Activated T-helper 2 cell treated with anti-CD3 and anti-CD28 coated beads, Interferon-gamma antibody, Interleukin-2, Interleukin-4, amounts not matched to agents 10 μg/mL and 5 μg/mL and 100 μg/mL, durations not matched to agents 14 hours and 24 hours and 36 hours (primary cell): ENCODE data around the gene RNF166. TPM values are rescaled to one million over a fixed set of nuclear protein-coding genes. Genes with fewer than 3 reads are reported as not detected.

Experiments
- DNase-seq: peaks from one replicate; pipeline ENCODE4 v3.0.0; 2021; ENCODE audit warnings: low spot score
- H3K27ac Mint-ChIP-seq: one replicate; pipeline ENCODE4 v1.8.0; 2021; ENCODE audit warnings: mixed read lengths
- H3K27me3 Mint-ChIP-seq: one replicate; pipeline ENCODE4 v1.8.0; 2021; ENCODE audit warnings: low read depth, mixed read lengths
- H3K36me3 Mint-ChIP-seq: one replicate; pipeline ENCODE4 v1.8.0; 2021; ENCODE audit warnings: low read depth, mixed read lengths
- H3K4me1 Mint-ChIP-seq: one replicate; pipeline ENCODE4 v1.8.0; 2021; ENCODE audit warnings: low read depth, mixed read lengths
- H3K4me3 Mint-ChIP-seq: one replicate; pipeline ENCODE4 v1.8.0; 2021; ENCODE audit warnings: low read depth, mild to moderate bottlenecking, moderate library complexity, mixed read lengths
- H3K9me3 Mint-ChIP-seq: one replicate; pipeline ENCODE4 v1.8.0; 2021; ENCODE audit warnings: mixed read lengths
- intact Hi-C: fragments of 100-400 bp; cut with micrococcal nuclease; formaldehyde crosslinking; loops from one replicate; pipeline ENCODE4 v1.15.1; 2023
- total RNA-seq: library from RNA; stranded (reverse); gene quantifications from 2 replicates; pipeline ENCODE4 v1.2.3, GENCODE V29; 2022

RNF166 gene
- total RNA-seq, 1 donor from 2014 or later: 39.9 TPM

DNA sequence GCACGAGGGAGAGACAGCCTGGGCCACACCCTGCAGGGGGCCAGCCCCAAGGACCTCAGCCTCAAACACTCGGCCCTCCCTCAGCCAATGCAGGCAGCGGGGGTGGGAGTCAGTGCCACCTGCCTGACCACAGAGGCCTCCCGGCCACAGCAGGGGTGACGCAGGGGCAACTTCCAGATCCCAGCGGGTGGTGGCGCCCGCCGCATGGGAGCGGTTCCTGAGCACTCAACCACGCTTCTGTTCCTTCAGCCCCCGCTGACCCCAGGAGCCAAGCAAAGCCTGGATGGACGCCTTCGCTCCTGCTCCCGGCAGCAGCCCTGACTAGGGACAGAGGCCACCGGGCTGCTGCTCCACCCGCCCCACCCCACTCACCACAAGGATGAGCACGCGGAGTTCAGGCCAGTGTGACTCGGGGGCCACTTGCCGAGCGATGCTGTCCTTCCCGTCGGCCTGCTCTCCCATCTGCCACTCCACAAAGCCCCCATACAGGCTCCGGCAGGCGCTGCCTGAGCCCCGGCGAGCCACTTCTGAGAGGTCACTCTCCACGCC lies 50.4 kb downstream of the RNF166 start:
- intact Hi-C loops: no loop called here
- Mint-ChIP-seq H3K27me3 (no peaks in the 10 kb centered on the region), H3K9me3 (no peaks in the 10 kb centered on the region), H3K27ac (no peak overlapping the region), H3K36me3 (peaks cover 30% of the 10 kb centered on the region), H3K4me3 (no peak overlapping the region), H3K4me1 (peaks cover 8% of the 10 kb centered on the region)
- no peak for DNase-seq

DNA sequence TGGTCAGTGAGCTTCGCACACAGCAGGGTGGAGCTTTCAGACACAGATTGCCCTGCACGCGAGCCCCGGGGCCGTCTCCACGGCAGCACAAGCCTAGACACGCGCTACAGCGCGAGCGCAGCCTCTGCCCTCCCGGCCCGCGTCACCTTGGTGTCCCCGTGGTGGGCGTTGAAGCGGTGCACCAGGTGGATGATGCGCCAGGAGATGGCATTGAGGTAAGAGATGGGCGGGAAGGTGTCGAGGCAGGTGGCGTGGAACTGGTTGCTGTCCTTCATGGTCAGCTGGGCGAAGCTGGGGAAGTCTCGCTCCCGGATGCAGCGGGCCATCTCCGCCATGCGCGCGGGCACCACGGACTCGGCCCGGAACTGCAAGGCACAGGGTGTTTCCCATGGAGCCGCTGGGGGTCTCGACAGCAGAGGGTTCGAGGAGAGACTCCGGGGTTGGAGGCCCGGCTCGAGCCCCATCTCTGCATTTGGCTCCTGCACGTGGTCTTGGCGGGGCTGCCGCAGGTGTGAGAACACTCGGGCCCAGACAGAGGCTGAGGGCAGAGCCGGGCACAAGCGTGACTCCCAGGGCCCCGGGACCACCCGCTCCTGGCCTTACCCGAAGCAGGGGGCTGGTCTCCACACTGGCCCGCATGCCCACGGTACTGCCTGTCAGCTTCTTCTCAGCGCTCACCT lies 51.0 kb downstream of the RNF166 start:
- intact Hi-C loops: no loop called here
- Mint-ChIP-seq H3K4me1 (peaks cover 8% of the 10 kb centered on the region), H3K27ac (no peak overlapping the region), H3K27me3 (no peaks in the 10 kb centered on the region), H3K9me3 (no peaks in the 10 kb centered on the region), H3K4me3 (no peak overlapping the region), H3K36me3 (peaks cover 31% of the 10 kb centered on the region)
- DNase-seq: no peak

DNA sequence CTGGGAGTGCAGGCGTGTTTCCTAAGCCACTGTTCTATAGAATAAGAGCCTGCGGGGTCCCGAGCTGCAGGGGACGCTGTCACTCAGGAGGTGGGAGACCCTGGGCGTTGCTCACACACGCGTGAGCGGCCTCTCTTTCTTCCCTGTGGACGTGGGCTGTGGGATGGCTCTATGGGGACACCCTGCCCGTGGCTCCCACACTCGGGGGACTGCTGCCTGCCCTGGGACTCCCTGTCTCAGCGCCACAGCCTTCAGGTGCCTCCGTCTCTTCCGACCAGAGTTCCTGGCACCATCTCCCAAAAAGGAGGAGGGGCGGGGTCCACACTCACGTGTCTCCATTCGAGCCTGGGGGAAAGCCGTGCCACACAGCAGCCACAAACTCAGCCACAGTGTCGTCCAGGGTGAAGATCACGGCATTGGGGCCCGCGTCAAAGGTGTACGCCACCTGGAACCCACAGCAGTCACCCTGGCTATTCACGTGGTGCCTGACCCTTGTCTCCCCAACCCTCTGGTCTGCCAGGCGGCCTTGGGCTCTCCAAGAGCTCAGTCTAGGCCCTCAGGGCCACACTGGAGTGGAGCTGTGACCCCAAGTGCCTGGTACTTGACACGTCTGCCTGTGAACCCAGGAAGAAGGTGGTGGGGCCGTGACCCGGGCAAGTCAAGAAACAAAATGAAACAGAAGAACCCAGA lies 51.7 kb downstream of the RNF166 start:
- Mint-ChIP-seq H3K9me3 (no peaks in the 10 kb centered on the region), H3K4me3 (no peak overlapping the region)

DNA sequence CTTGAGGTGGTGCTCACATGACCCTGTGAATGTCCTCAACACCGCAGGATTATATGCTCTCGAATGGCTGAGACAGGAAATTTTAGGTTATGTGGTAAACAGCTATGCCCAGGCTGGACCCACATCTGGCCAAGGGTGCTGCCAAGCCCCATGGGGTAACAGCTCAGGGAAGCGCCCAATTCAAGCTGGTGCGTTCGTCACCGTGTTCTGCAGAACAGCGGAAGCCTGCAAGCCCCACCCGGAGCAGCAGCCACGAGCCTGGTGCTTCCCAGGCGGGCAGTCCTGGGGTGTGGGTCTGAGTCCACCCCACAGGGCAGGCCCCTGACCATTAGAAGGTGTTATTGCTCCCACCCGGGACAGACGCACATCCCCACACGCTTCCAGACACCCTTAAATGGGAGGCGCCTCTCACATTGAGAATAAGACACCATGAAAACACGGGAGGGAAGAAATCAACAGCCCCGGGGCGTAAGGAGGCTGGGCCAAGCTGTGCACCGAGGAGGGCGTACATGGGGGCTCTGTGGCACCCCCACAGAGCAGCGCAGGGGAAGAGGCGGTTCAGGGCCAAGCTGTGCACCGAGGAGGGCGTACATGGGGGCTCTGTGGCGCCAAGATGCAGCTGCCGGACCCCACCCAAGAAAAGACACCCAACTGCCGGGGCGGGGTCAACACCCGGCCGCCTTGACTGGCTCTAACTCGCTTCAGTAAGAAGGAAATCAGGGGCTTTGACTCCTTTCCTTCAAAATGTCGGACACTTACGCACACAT lies 52.4 kb downstream of the RNF166 start:
- H3K36me3 Mint-ChIP-seq: peaks cover 35% of the 10 kb centered on the region
- H3K4me1 Mint-ChIP-seq: peaks cover 12% of the 10 kb centered on the region
- no peak for DNase-seq
- no peak overlapping the region for H3K4me3 Mint-ChIP-seq
- H3K27me3 Mint-ChIP-seq: no peaks in the 10 kb centered on the region
- H3K27ac Mint-ChIP-seq: peak overlapping the region; percentile 6
- H3K9me3 Mint-ChIP-seq: no peaks in the 10 kb centered on the region
- intact Hi-C loops: no loop called here

More for the DNA sequence above, 51.7 kb downstream of the RNF166 start:
- Mint-ChIP-seq H3K36me3 (peaks cover 35% of the 10 kb centered on the region), H3K27ac (no peak overlapping the region), H3K4me1 (peaks cover 7% of the 10 kb centered on the region), H3K27me3 (no peaks in the 10 kb centered on the region)
- intact Hi-C loops: no loop called here
- no peak for DNase-seq

DNA sequence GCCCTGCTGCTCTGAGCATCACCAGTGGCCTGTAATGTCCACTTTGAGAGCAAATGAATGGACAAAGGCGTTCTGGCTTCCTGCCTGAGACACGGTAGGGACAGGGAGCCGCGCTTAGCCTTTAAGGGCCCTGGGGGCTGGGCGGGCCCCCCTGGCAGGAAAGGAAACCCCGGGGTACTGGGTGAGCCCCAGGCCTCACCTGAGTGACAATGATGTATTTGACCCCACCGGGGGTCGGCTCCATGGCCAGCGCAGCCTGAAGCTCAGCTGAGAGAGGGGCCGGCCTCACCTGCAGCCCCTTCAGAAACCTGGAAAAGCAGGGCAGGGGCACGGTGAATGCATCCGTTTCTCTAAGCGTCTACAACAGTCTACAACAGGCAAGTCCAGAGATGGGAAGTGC lies 53.1 kb downstream of the RNF166 start:
- Mint-ChIP-seq H3K4me3 (no peak overlapping the region), H3K27ac (peak overlapping the region; percentile 52)
- intact Hi-C loops: no loop called here

DNA sequence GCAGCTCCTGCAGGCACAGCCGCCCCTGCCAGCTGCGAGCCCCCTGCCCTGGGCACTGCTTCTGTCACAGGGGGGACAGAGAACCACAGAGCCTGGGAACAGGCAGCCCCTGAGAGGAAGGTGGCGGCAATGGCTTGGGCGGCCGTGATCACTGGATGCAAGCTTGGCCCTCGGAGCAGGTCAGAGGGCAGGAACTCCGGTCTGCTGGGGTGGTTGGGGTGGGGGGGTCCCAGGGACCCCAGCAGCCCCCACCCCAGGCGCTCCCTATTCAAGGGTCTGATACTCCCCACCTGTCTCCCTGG lies 53.5 kb downstream of the RNF166 start:
- H3K27me3 Mint-ChIP-seq: no peaks in the 10 kb centered on the region
- no peak for DNase-seq
- peaks cover 31% of the 10 kb centered on the region for H3K36me3 Mint-ChIP-seq
- intact Hi-C loops: no loop called here
- H3K4me1 Mint-ChIP-seq: peaks cover 12% of the 10 kb centered on the region
- H3K27ac Mint-ChIP-seq: peak overlapping the region; percentile 52
- no peak overlapping the region for H3K4me3 Mint-ChIP-seq
- no peaks in the 10 kb centered on the region for H3K9me3 Mint-ChIP-seq

More for the DNA sequence above, 53.1 kb downstream of the RNF166 start:
- Mint-ChIP-seq H3K9me3 (no peaks in the 10 kb centered on the region), H3K27me3 (no peaks in the 10 kb centered on the region), H3K4me1 (peaks cover 12% of the 10 kb centered on the region), H3K36me3 (peaks cover 34% of the 10 kb centered on the region)
- no peak for DNase-seq

DNA sequence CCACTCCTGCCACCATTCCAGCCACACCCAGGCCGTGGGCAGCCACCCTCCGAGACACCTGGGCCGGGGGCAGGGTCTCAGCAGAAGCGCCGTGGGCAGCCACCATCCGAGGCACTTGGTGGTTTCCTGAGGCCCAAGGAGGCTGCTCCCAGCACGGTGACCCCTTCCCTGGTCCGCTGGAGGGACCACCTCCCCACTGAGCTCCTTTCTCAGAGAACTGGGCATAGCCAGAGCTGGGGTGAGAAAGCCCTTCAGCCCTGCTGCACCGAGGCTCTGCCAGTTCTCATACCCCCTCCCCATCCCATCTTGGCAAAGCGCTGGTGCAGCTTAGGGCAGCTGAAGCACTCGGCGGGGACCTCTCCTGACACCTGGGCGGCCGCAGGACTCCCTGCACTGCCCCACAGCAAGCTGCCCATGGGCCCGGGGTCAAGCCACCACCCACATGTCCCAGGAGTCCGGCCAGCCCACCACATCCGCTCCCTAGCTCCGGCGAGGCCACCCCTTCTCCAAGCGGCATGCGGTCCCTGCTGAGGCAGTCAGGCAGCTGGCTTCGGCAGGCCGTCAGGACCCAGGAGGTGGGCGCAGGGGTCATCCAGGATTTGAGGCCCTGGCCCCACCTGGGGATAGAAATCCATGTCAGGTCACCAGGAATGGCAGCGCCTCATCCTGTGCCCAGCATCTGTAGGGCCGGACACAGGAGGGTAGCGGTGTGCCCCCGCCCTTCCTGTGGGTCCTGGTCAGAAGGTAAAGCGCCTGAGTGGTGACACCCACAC lies 54.0 kb downstream of the RNF166 start:
- DNase-seq: no peak
- Mint-ChIP-seq H3K4me3 (no peak overlapping the region), H3K27me3 (no peaks in the 10 kb centered on the region), H3K4me1 (peaks cover 12% of the 10 kb centered on the region), H3K36me3 (peaks cover 31% of the 10 kb centered on the region), H3K27ac (peak overlapping the region; percentile 95), H3K9me3 (no peaks in the 10 kb centered on the region)
- intact Hi-C loops: loop anchor here (1.0 to 2.0 kb wide), 3 partner anchors 11 to 199 kb away; partner anchors contain the start of genes MVD, SNAI3 and ZFPM1

DNA sequence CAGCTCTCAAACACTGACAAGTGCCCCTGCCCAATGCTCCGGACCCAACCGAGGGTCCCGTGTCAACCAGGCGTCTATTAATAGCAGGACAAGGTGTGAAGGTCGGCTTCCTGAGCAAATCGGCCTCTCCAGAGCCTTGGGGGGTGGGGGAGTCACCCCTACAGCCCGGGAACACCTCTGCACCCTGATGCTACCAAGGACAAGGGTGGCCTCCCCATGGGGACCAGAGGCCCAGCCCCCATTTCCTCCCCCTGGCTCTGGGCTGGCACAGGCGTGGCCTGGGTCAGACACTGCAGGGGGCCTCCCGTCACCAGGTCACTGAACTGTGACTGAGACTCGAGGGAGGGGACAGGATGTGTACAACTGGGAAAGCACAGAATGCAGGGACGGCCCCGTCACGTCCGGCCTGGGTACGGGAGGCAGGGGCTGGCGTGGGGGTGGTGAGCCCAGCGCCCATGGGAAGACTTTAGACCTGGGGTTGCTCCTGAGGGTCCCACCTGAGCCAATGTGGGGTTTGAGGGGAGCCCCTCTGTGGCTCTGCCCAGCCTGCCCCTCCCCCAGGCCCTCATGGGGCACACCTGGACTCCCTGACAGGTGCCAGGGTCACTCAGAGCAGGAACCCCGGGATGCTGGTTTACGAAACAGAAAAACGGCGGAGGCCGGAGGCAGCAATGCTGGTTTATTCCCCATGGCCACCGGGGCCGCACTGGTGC lies 54.8 kb downstream of the RNF166 start:
- peak overlapping the region; percentile 95 for H3K27ac Mint-ChIP-seq
- intact Hi-C loops: loop anchor here (1.0 to 2.0 kb wide), 3 partner anchors 12 to 199 kb away; partner anchors contain the start of genes MVD, SNAI3 and ZFPM1
- peaks cover 12% of the 10 kb centered on the region for H3K4me1 Mint-ChIP-seq
- H3K9me3 Mint-ChIP-seq: no peaks in the 10 kb centered on the region
- peak; percentile 76 for DNase-seq
- H3K4me3 Mint-ChIP-seq: peak overlapping the region; percentile 87
- H3K27me3 Mint-ChIP-seq: no peaks in the 10 kb centered on the region
- H3K36me3 Mint-ChIP-seq: peaks cover 27% of the 10 kb centered on the region

DNA sequence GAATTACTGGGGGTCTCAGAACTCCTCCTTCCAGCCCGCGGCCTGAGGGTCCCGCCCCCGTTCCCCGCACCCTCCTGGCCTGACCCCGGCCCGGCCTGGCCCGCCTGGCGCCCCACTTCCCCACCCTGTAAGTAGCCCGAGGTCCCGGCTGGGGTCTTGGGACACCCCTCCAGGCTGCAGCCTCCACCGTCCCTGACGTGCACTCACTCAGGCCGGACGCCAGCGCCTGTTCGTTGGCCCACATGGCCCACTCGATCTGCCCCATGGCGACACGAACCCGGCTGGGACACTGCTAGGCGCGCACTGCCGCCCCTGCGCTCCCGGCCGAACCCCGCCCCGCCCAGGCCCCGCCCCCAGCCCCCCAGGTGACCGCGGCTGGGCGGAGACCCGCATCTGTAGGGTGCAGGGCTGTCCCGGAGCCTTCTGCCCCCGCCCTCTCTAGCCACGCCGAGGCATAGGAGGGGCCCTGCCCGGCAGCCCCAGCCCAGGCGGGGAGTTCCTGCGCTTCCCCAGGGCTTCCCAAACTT lies 55.4 kb downstream of the RNF166 start, which contains the start of gene CYBA:
Gene CYBA, minus strand, starts transcription at position 305 of the 527 bp plus-strand sequence. Its CDS starts 40 bp downstream, at position 265.
- Mint-ChIP-seq H3K36me3 (peaks cover 22% of the 10 kb centered on the region), H3K4me1 (peaks cover 12% of the 10 kb centered on the region), H3K9me3 (no peaks in the 10 kb centered on the region), H3K4me3 (peak within 1 kb of the TSS; percentile 87), H3K27ac (peak within 1 kb of the TSS; percentile 95), H3K27me3 (no peaks in the 10 kb centered on the region)
- DNase-seq: peak; percentile 86
- intact Hi-C loops: loop anchor here (1.0 to 2.0 kb wide), 3 partner anchors 12 to 198 kb away; partner anchors contain the start of genes MVD, SNAI3 and ZFPM1

DNA sequence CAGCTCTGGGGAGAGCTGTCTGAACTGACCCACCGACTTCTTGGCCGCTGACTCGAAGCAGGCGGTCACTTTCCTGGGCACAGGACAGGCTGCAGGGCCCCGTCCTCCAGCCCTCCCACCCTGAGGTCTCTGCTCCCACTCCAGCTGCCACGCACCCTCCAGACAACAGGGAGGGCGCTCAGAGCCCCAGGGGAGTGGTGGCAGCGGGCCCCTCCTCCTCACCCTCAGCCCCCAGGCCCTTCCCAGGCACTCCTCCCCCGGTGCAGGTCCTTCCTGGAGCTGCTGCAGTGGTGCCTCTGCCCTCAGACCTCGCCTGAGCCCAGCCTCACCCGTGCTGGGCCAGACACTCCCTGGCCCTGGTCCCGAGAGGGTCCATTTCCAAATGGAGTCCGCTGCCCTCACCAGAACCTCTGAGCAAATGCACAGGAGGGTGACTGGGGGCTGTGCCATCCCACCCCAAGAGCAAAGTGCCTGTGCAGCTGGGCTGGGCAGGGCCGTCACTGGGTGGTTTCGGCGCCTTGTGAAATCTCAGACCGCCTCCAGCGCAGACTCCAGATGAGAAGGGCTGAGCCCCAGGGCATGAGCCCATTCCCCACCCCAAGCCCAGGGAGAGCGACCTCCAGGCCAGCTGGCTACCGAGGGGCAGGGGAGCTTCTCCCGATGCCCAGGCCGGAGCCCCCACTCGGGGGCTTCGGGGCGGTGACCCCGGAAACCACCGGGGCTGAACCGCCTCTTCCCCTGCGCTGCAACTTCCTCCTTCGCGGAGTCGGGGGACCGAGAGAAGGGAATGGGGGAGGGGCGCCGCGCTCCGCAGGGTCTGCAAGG lies 56.1 kb downstream of the RNF166 start:
- H3K36me3 Mint-ChIP-seq: peaks cover 24% of the 10 kb centered on the region
- no peaks in the 10 kb centered on the region for H3K9me3 Mint-ChIP-seq
- peaks cover 12% of the 10 kb centered on the region for H3K4me1 Mint-ChIP-seq
- peak overlapping the region; percentile 76 for H3K27ac Mint-ChIP-seq
- DNase-seq: peak; percentile 40
- H3K27me3 Mint-ChIP-seq: no peaks in the 10 kb centered on the region
- H3K4me3 Mint-ChIP-seq: peak overlapping the region; percentile 87
- intact Hi-C loops: loop anchor here (2.0 kb wide), 1 partner anchor 197 kb away; the partner anchor contains the start of gene ZFPM1
